DND-41 (cell line): ENCODE measurements around the gene ACAD9.
"Not testable (repeated sequence)": the region's sequence is repeated elsewhere in the genome, so short reads cannot be mapped to it uniquely, and the experiment has no call there.

Experiments used
- ATAC-seq: fragments of 200-7000 bp; cut with Tn5 transposase; 3 replicates; pipeline ENCODE4 v1.9.1; 2021; ENCODE audit warnings: low read depth; ENCODE audit not compliant: insufficient read depth
- DNase-seq: peaks from one replicate; pipeline ENCODE4 v3.0.0-alpha.2; 2020
- H2AFZ ChIP-seq: 2 replicates; pipeline ENCODE4 v1.6.0; 2012; ENCODE audit warnings: low read depth, low read length
- H3K27ac ChIP-seq: 2 replicates; pipeline ENCODE4 v1.5.1; 2012; ENCODE audit warnings: low read length, inconsistent platforms
- H3K27me3 ChIP-seq: fragments of 200-600 bp; sonication (generic); 2 replicates; pipeline ENCODE4 v1.6.0; 2012; ENCODE audit warnings: low read length, mild to moderate bottlenecking, inconsistent platforms; ENCODE audit not compliant: insufficient read depth, poor library complexity
- H3K36me3 ChIP-seq: 2 replicates; pipeline ENCODE4 v1.5.1; 2012; ENCODE audit warnings: low read length, inconsistent platforms; ENCODE audit not compliant: insufficient read depth
- H3K4me1 ChIP-seq: 2 replicates; pipeline ENCODE4 v1.5.1; 2012; ENCODE audit warnings: mild to moderate bottlenecking, low read length; ENCODE audit not compliant: insufficient read depth
- H3K4me2 ChIP-seq: 2 replicates; pipeline ENCODE4 v1.6.0; 2012; ENCODE audit warnings: mild to moderate bottlenecking, moderate library complexity, low read length, inconsistent platforms; ENCODE audit not compliant: insufficient read depth
- H3K4me3 ChIP-seq, 2 experiments: fragments of 200-600 bp in 1 of 2; shearing (Covaris generic) in 1 of 2; 2 replicates each; pipeline ENCODE4 v1.5.1; 2012 to 2016; ENCODE audit warnings: inconsistent platforms in 2 of 2, low read length in 2 of 2, mild to moderate bottlenecking in 2 of 2, low read depth in 1 of 2, moderate library complexity in 1 of 2
- H3K79me2 ChIP-seq: 2 replicates; pipeline ENCODE4 v1.6.0; 2012; ENCODE audit warnings: low read length, inconsistent platforms; ENCODE audit not compliant: insufficient read depth
- H3K9ac ChIP-seq: 2 replicates; pipeline ENCODE4 v1.6.0; 2012; ENCODE audit warnings: low read depth, mild to moderate bottlenecking, inconsistent platforms, low read length, moderate library complexity
- H3K9me3 ChIP-seq: 2 replicates; pipeline ENCODE4 v1.5.1; 2012; ENCODE audit warnings: low read length, moderate library complexity, mild to moderate bottlenecking, inconsistent platforms; ENCODE audit not compliant: insufficient read depth, severe bottlenecking
- H4K20me1 ChIP-seq: 2 replicates; pipeline ENCODE4 v1.6.0; 2012; ENCODE audit warnings: low read length; ENCODE audit not compliant: insufficient read depth
- EZH2 ChIP-seq: IDR thresholded peaks from 3 replicates; pipeline ENCODE4 v1.6.1; 2012; ENCODE audit warnings: borderline replicate concordance, low read depth, mild to moderate bottlenecking, moderate library complexity, low read length, inconsistent platforms; ENCODE audit not compliant: severe bottlenecking
- TF ChIP-seq, protein P1 (sequence below): IDR thresholded peaks from 2 replicates; pipeline ENCODE4 v1.5.1; 2012; ENCODE audit warnings: borderline replicate concordance, low read length, moderate library complexity, mild to moderate bottlenecking; ENCODE audit not compliant: poor library complexity, severe bottlenecking; ENCODE audit errors: extremely low read depth

The ACAD9 gene

DNA sequence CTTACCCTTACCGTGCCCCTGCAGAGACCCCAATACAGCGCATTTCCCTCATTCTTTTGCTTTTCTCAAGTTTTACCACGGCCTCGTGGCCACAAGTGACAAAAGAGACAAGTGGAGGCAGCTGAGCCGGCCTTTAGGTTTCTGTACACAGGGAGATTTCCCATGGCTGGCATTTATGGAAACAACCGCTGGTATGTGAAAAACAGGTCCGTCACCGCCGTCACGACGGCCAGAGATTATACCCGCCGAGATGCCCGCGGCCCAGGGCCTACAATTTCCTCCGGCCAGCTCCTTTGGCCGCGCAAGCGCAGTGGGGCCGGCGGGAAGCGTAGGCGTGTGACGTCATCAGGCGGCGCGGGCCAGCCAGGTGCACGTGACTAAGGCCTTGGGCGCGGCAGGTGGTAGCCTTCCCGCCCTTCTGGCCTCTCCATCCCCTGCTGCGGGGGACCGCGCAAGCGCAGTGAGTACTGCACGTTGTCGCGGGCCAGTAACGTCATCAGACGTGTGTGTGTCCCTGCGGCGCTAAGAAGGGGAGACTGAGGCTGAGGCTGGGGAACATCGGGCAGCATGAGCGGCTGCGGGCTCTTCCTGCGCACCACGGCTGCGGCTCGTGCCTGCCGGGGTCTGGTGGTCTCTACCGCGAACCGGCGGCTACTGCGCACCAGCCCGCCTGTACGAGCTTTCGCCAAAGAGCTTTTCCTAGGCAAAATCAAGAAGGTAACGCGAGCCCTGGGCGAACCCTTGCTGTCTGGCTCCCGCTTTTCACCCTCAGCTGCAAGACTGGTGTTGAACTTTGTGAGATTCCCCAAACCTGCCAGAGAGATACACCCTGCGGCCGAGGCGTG, at the start of gene ACAD9:
Gene ACAD9, plus strand, starts transcription at position 496 of the 845 bp plus-strand sequence. Its CDS starts 72 bp downstream, at position 568.
- H3K27ac ChIP-seq = peak within 1 kb of the TSS; percentile 97
- DNase-seq (peak; percentile 98), ATAC-seq (peak; percentile 88)
- peak within 1 kb of the TSS; percentile 94 for H2AFZ ChIP-seq
- TF ChIP-seq, protein P1, sequence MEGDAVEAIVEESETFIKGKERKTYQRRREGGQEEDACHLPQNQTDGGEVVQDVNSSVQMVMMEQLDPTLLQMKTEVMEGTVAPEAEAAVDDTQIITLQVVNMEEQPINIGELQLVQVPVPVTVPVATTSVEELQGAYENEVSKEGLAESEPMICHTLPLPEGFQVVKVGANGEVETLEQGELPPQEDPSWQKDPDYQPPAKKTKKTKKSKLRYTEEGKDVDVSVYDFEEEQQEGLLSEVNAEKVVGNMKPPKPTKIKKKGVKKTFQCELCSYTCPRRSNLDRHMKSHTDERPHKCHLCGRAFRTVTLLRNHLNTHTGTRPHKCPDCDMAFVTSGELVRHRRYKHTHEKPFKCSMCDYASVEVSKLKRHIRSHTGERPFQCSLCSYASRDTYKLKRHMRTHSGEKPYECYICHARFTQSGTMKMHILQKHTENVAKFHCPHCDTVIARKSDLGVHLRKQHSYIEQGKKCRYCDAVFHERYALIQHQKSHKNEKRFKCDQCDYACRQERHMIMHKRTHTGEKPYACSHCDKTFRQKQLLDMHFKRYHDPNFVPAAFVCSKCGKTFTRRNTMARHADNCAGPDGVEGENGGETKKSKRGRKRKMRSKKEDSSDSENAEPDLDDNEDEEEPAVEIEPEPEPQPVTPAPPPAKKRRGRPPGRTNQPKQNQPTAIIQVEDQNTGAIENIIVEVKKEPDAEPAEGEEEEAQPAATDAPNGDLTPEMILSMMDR = no peak
- TF ChIP-seq EZH2 = no peak
- peaks cover 47% of the 10 kb centered on the region for H3K4me1 ChIP-seq
- H3K27me3 ChIP-seq = no peaks in the 10 kb centered on the region
- peak within 1 kb of the TSS; percentile 78 for H3K4me2 ChIP-seq
- peaks cover 33% of the 10 kb centered on the region for H3K36me3 ChIP-seq
- H3K79me2 ChIP-seq = peaks cover 61% of the 10 kb centered on the region
- peak within 1 kb of the TSS; percentile 95 for H3K9ac ChIP-seq
- H3K4me3 ChIP-seq = peak within 1 kb of the TSS; percentile 80 to 87
- H3K9me3 ChIP-seq = no peaks in the 10 kb centered on the region
- H4K20me1 ChIP-seq = peaks cover 14% of the 10 kb centered on the region; the same call in 1 of the 2 replicates

DNA sequence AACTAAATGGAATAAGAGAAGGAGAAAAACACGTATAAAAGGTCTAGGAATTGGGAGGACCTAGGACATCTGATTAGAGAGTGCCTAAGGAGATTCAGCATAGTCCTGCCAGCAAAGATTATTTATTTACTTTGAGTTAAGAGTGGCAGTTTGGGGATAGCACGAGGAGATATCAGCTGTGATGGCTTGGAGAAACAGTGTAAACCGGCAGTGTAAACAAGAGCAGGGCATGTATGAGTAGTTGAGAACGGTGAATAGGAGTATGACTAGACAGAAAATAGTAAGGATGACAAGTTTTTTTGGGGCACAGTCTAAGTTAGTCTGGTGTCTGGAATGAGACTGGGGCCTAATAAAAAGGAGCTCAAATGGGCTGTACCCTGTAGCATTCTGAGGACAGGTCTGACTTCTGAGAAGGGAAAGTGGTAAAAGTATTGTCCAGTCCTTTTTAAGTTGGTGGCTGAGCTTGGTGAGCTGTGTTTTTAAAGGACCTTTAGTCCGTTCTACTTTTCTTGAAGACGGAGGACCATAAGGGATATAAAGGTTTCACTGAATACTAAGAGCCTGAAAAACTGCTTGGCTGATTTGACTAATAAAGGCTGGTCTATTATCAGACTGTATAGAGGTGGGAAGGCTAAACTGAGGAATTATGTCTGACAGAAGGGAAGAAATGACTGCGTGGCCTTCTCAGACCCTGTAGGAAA, 49.3 kb upstream of the ACAD9 start:
- DNase-seq, H3K27me3 ChIP-seq, ATAC-seq, H2AFZ ChIP-seq, H3K4me2 ChIP-seq, H3K27ac ChIP-seq, H3K79me2 ChIP-seq, H4K20me1 ChIP-seq, H3K9ac ChIP-seq, H3K4me3 ChIP-seq, H3K36me3 ChIP-seq, H3K4me1 ChIP-seq, H3K9me3 ChIP-seq: not testable (repeated sequence)

DNA sequence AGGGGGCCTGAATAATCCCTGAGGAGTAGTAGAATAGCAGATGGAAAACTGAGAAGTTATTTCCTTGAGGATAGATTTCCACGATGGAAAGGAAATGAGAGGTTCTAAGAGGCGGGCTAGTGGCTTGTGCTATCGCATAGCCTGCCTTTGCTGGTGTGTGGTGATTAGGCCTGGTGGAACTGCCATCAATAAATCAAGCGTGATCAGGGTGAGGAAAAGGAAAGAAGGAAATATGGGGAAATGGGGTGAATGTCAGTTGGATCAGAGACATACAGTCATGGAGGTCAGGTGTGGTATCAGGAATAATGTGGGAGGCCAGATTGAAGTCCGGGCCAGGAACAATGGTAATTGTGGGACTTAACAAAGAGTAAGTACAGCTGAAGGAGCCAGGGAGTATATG, 48.7 kb upstream of the ACAD9 start:
- not testable (repeated sequence) for DNase-seq, H3K4me3 ChIP-seq, H4K20me1 ChIP-seq, H2AFZ ChIP-seq, H3K9me3 ChIP-seq, H3K9ac ChIP-seq, H3K27me3 ChIP-seq, H3K27ac ChIP-seq, H3K79me2 ChIP-seq, ATAC-seq, H3K4me2 ChIP-seq, H3K4me1 ChIP-seq, H3K36me3 ChIP-seq

DNA sequence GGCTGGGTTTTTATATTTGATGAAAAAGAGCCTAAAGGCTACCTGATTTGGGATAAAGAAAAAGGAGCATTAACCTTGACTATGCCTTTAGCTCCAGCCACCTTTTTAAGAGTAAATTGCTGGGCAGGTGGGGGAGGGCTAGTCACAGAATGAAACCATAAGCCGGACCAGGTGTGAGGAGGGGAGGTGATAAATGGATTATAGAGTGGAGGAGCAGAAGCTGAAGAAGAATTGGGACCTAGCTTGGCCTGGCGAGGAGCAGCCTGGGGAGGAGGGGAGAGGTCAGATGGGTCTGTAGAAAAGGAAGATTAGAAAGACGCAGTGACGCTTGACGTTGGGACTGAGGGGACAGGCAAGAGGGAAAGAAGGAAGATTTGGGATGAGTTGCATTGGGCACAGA, 46.4 kb upstream of the ACAD9 start:
- H3K9ac ChIP-seq, DNase-seq, ATAC-seq, H3K9me3 ChIP-seq, H3K4me1 ChIP-seq, H3K79me2 ChIP-seq, H3K27ac ChIP-seq, H2AFZ ChIP-seq, H3K36me3 ChIP-seq, H3K4me2 ChIP-seq, H4K20me1 ChIP-seq, H3K27me3 ChIP-seq, H3K4me3 ChIP-seq: not testable (repeated sequence)

DNA sequence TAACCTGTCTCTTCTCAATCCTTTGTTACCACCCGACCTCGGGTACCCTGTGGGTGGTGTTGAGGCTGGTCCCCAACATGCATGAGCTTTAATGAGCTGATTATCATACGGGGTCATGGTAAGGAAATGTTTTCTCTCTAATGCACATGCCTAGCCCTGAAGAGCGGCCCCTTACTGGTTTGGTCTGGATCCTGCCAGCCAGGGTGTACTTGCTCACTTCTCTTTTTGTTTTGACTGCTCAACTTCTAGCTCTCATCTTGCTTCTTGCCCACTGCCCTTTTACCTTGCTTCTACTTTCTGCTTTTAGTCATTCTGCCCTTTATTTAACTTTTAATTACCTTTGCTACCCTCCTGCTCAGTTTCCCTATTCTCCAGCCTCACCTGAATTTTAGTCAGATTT, 44.3 kb upstream of the ACAD9 start:
- H3K27me3 ChIP-seq = no peaks in the 10 kb centered on the region
- ATAC-seq (no peak), DNase-seq (no peak)
- no peak overlapping the region for H2AFZ ChIP-seq
- no peak overlapping the region for H3K9ac ChIP-seq
- no peaks in the 10 kb centered on the region for H3K4me1 ChIP-seq
- H3K27ac ChIP-seq = no peak overlapping the region
- no peaks in the 10 kb centered on the region for H3K9me3 ChIP-seq
- H3K4me3 ChIP-seq = no peak overlapping the region
- TF ChIP-seq EZH2 = no peak
- TF ChIP-seq, protein P1 = no peak
- no peaks in the 10 kb centered on the region for H3K79me2 ChIP-seq
- no peaks in the 10 kb centered on the region for H3K36me3 ChIP-seq
- no peaks in the 10 kb centered on the region for H4K20me1 ChIP-seq
- H3K4me2 ChIP-seq = no peak overlapping the region
